Stimulated activated naive CD8-positive, alpha-beta T cell treated with anti-CD3 and anti-CD28 coated beads, Interleukin-15, Interleukin-2, amounts not matched to agents 100 ng/mL and 50 ng/mL, for 24 hours (primary cell): ENCODE results near the gene CXXC5.

Source experiments
- H3K27ac Mint-ChIP-seq: one replicate; pipeline ENCODE4 v1.8.0; 2021; ENCODE audit warnings: mild to moderate bottlenecking, mixed read lengths
- H3K27me3 Mint-ChIP-seq: one replicate; pipeline ENCODE4 v1.8.0; 2021; ENCODE audit warnings: mixed read lengths
- H3K36me3 Mint-ChIP-seq: one replicate; pipeline ENCODE4 v1.8.0; 2021; ENCODE audit warnings: low read depth, mixed read lengths
- H3K4me1 Mint-ChIP-seq: one replicate; pipeline ENCODE4 v1.8.0; 2021; ENCODE audit warnings: low read depth, mixed read lengths
- H3K4me3 Mint-ChIP-seq: one replicate; pipeline ENCODE4 v1.8.0; 2021; ENCODE audit warnings: mild to moderate bottlenecking, mixed read lengths
- H3K9me3 Mint-ChIP-seq: one replicate; pipeline ENCODE4 v1.8.0; 2021; ENCODE audit warnings: mixed read lengths

CXXC5 gene

GRCh38 chr5:139676406-139676805 lies 28.3 kb downstream of the CXXC5 start:
- peak overlapping the region; percentile 61 for H3K27ac Mint-ChIP-seq

GRCh38 chr5:139676951-139677735 lies 29.0 kb downstream of the CXXC5 start:
- no peak overlapping the region for H3K4me3 Mint-ChIP-seq
- H3K27me3 Mint-ChIP-seq, result no peaks in the 10 kb centered on the region
- peaks cover 11% of the 10 kb centered on the region for H3K4me1 Mint-ChIP-seq
- H3K36me3 Mint-ChIP-seq, result peaks cover 5% of the 10 kb centered on the region
- no peaks in the 10 kb centered on the region for H3K9me3 Mint-ChIP-seq
- peak overlapping the region; percentile 61 for H3K27ac Mint-ChIP-seq

More at GRCh38 chr5:139676406-139676805, 28.3 kb downstream of the CXXC5 start:
- H3K4me1 Mint-ChIP-seq, result peaks cover 14% of the 10 kb centered on the region
- H3K36me3 Mint-ChIP-seq, result peaks cover 5% of the 10 kb centered on the region
- no peaks in the 10 kb centered on the region for H3K27me3 Mint-ChIP-seq
- H3K9me3 Mint-ChIP-seq, result no peaks in the 10 kb centered on the region
- no peak overlapping the region for H3K4me3 Mint-ChIP-seq

- peaks cover 7% of the 10 kb centered on the region for H3K4me1 Mint-ChIP-seq
- H3K36me3 Mint-ChIP-seq, result peaks cover 5% of the 10 kb centered on the region
- no peak overlapping the region for H3K4me3 Mint-ChIP-seq
- no peaks in the 10 kb centered on the region for H3K9me3 Mint-ChIP-seq
- H3K27ac Mint-ChIP-seq, result no peak overlapping the region
- no peaks in the 10 kb centered on the region for H3K27me3 Mint-ChIP-seq
These were observed 29.8 kb downstream of the CXXC5 start for GRCh38 chr5:139677736-139678613.

GRCh38 chr5:139678751-139679750 lies 30.9 kb downstream of the CXXC5 start:
- peaks cover 15% of the 10 kb centered on the region for H3K4me1 Mint-ChIP-seq
- H3K27me3 Mint-ChIP-seq, result no peaks in the 10 kb centered on the region
- H3K4me3 Mint-ChIP-seq, result no peak overlapping the region
- H3K27ac Mint-ChIP-seq, result no peak overlapping the region
- peaks cover 5% of the 10 kb centered on the region for H3K36me3 Mint-ChIP-seq
- H3K9me3 Mint-ChIP-seq, result no peaks in the 10 kb centered on the region

- Mint-ChIP-seq H3K36me3 (peaks cover 5% of the 10 kb centered on the region), H3K4me3 (no peak overlapping the region), H3K4me1 (peaks cover 21% of the 10 kb centered on the region), H3K9me3 (no peaks in the 10 kb centered on the region), H3K27ac (no peak overlapping the region), H3K27me3 (no peaks in the 10 kb centered on the region)
These were observed 32.4 kb downstream of the CXXC5 start for GRCh38 chr5:139680368-139681111.

- Mint-ChIP-seq H3K36me3 (peaks cover 5% of the 10 kb centered on the region), H3K27me3 (no peaks in the 10 kb centered on the region), H3K27ac (no peak overlapping the region)
These were observed 32.9 kb downstream of the CXXC5 start for GRCh38 chr5:139681112-139681458.

GRCh38 chr5:139681466-139681865 lies 33.3 kb downstream of the CXXC5 start:
- Mint-ChIP-seq H3K36me3 (peaks cover 5% of the 10 kb centered on the region), H3K9me3 (no peaks in the 10 kb centered on the region), H3K4me3 (no peak overlapping the region), H3K27me3 (no peaks in the 10 kb centered on the region), H3K4me1 (peaks cover 29% of the 10 kb centered on the region), H3K27ac (no peak overlapping the region)

More at GRCh38 chr5:139681112-139681458, 32.9 kb downstream of the CXXC5 start:
- no peaks in the 10 kb centered on the region for H3K9me3 Mint-ChIP-seq
- peaks cover 26% of the 10 kb centered on the region for H3K4me1 Mint-ChIP-seq
- H3K4me3 Mint-ChIP-seq, result no peak overlapping the region

- no peaks in the 10 kb centered on the region for H3K9me3 Mint-ChIP-seq
- peak overlapping the region; percentile 41 for H3K27ac Mint-ChIP-seq
- H3K4me3 Mint-ChIP-seq, result no peak overlapping the region
- peaks cover 5% of the 10 kb centered on the region for H3K36me3 Mint-ChIP-seq
- peaks cover 31% of the 10 kb centered on the region for H3K4me1 Mint-ChIP-seq
- H3K27me3 Mint-ChIP-seq, result no peaks in the 10 kb centered on the region
These were observed 34.1 kb downstream of the CXXC5 start for GRCh38 chr5:139682016-139682975.

GRCh38 chr5:139683295-139684271 lies 35.4 kb downstream of the CXXC5 start:
- H3K9me3 Mint-ChIP-seq, result no peaks in the 10 kb centered on the region
- peaks cover 27% of the 10 kb centered on the region for H3K4me1 Mint-ChIP-seq
- H3K27me3 Mint-ChIP-seq, result no peaks in the 10 kb centered on the region
- peaks cover 5% of the 10 kb centered on the region for H3K36me3 Mint-ChIP-seq
- no peak overlapping the region for H3K27ac Mint-ChIP-seq
- no peak overlapping the region for H3K4me3 Mint-ChIP-seq

GRCh38 chr5:139684350-139684880 lies 36.3 kb downstream of the CXXC5 start:
- Mint-ChIP-seq H3K4me3 (no peak overlapping the region), H3K27ac (no peak overlapping the region), H3K27me3 (no peaks in the 10 kb centered on the region), H3K4me1 (peaks cover 27% of the 10 kb centered on the region), H3K9me3 (no peaks in the 10 kb centered on the region), H3K36me3 (peaks cover 5% of the 10 kb centered on the region)

GRCh38 chr5:139684881-139685749 lies 37.0 kb downstream of the CXXC5 start:
- H3K4me3 Mint-ChIP-seq, result no peak overlapping the region
- H3K36me3 Mint-ChIP-seq, result peaks cover 3% of the 10 kb centered on the region
- no peak overlapping the region for H3K27ac Mint-ChIP-seq
- peaks cover 24% of the 10 kb centered on the region for H3K4me1 Mint-ChIP-seq
- H3K27me3 Mint-ChIP-seq, result no peaks in the 10 kb centered on the region
- no peaks in the 10 kb centered on the region for H3K9me3 Mint-ChIP-seq
